ENCODE data around the gene KANSL1.

DNA sequence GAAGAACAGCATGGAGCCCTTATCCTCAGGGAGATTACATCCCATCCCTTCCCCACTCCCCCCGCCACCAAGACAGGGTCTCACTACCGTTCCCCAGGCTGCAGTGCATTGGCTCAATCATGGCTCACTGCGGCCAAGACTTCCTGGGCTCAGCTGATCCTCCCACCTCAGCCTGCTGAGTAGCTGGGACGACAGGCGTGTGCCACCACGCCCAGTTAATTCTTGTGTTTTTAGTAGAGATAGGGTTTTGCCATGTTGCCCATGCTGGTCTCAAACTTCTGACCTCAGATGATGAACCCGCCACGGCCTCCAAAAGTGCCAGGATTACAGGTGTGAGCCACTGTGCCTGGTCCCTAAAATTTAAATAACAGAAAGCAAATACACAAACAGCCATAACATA is 145.4 kb downstream of the KANSL1 start:
- TF ChIP-seq, protein P1, sequence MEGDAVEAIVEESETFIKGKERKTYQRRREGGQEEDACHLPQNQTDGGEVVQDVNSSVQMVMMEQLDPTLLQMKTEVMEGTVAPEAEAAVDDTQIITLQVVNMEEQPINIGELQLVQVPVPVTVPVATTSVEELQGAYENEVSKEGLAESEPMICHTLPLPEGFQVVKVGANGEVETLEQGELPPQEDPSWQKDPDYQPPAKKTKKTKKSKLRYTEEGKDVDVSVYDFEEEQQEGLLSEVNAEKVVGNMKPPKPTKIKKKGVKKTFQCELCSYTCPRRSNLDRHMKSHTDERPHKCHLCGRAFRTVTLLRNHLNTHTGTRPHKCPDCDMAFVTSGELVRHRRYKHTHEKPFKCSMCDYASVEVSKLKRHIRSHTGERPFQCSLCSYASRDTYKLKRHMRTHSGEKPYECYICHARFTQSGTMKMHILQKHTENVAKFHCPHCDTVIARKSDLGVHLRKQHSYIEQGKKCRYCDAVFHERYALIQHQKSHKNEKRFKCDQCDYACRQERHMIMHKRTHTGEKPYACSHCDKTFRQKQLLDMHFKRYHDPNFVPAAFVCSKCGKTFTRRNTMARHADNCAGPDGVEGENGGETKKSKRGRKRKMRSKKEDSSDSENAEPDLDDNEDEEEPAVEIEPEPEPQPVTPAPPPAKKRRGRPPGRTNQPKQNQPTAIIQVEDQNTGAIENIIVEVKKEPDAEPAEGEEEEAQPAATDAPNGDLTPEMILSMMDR (conservative IDR thresholded peaks at IDR 0.05) = no peak
- TF ChIP-seq ZFX (IDR thresholded peaks at IDR 0.05) = no peak
